Liver (tissue), 3 donors: Measurements from ENCODE around the gene NIPBL.
"Not testable (repeated sequence)": the region's sequence is repeated elsewhere in the genome, so short reads cannot be mapped to it uniquely, and the experiment has no call there.

Experiments used
- SP1 ChIP-seq: IDR thresholded peaks from 2 replicates; pipeline ENCODE4 v1.6.1; 2018; ENCODE audit warnings: antibody characterized with exemption, mild to moderate bottlenecking
- TF ChIP-seq, protein P1 (sequence below): fragments of 150-350 bp; IDR thresholded peaks from 2 replicates; pipeline ENCODE4 v1.5.1; 2017; ENCODE audit warnings: improper control_type of control experiment, low read depth, low read length; ENCODE audit not compliant: missing input control
- donor health status: healthy.
- donor health status: healthy.

DNA sequence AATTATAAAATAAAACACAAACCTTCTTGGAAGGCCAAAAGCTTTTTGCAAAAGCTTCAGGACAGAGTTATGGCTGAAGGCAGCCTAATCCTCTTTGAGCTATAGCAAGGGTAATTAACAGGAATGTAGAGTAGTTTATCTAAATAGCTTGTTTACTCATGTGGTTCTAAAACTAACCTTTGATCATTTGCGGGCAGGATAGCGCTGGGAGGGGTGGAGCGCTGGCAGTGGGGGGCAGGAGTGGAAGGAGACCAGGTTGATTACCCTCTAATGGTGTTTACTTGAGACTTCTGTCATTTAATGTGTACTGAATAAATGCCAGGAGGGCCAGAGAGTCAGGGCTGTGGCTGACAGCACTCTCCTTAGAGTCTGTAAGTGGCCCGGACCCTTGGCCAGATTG lies 217.2 kb downstream of the NIPBL start:
- TF ChIP-seq, protein P1, sequence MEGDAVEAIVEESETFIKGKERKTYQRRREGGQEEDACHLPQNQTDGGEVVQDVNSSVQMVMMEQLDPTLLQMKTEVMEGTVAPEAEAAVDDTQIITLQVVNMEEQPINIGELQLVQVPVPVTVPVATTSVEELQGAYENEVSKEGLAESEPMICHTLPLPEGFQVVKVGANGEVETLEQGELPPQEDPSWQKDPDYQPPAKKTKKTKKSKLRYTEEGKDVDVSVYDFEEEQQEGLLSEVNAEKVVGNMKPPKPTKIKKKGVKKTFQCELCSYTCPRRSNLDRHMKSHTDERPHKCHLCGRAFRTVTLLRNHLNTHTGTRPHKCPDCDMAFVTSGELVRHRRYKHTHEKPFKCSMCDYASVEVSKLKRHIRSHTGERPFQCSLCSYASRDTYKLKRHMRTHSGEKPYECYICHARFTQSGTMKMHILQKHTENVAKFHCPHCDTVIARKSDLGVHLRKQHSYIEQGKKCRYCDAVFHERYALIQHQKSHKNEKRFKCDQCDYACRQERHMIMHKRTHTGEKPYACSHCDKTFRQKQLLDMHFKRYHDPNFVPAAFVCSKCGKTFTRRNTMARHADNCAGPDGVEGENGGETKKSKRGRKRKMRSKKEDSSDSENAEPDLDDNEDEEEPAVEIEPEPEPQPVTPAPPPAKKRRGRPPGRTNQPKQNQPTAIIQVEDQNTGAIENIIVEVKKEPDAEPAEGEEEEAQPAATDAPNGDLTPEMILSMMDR, result not testable (repeated sequence)
- not testable (repeated sequence) for TF ChIP-seq SP1
